GM18498 (cell line): ENCODE results near the gene SH3TC1.

ENCODE experiments used
- ATAC-seq: cut with Tn5 transposase; IDR thresholded peaks from one replicate; pipeline ENCODE4 v1.9.1; 2021; ENCODE audit warnings: mild to moderate bottlenecking, moderate library complexity; ENCODE audit not compliant: unreplicated experiment

The SH3TC1 gene

GRCh38 chr4:8198906-8199593 is at the start of gene SH3TC1:
SH3TC1 (plus strand) TSS chr4:8199290; CDS start chr4:8205195, 5,905 bp downstream.
- ATAC-seq, result peak; percentile 85

- no peak for ATAC-seq
These were observed 49.4 kb upstream of the SH3TC1 start for GRCh38 chr4:8149664-8150063.

GRCh38 chr4:8150152-8151090 is 48.7 kb upstream of the SH3TC1 start:
- no peak for ATAC-seq

- ATAC-seq, result no peak
These were observed 47.9 kb upstream of the SH3TC1 start for GRCh38 chr4:8151165-8151650.

GRCh38 chr4:8152090-8152864 is 46.8 kb upstream of the SH3TC1 start:
- no peak for ATAC-seq

GRCh38 chr4:8152865-8153257 is 46.2 kb upstream of the SH3TC1 start:
- ATAC-seq, result no peak

- no peak for ATAC-seq
These were observed 45.6 kb upstream of the SH3TC1 start for GRCh38 chr4:8153441-8153840.

- no peak for ATAC-seq
These were observed 44.0 kb upstream of the SH3TC1 start for GRCh38 chr4:8155048-8155447.

- ATAC-seq, result no peak
These were observed 43.2 kb upstream of the SH3TC1 start for GRCh38 chr4:8155660-8156421.

GRCh38 chr4:8156617-8157016 is 42.5 kb upstream of the SH3TC1 start:
- no peak for ATAC-seq

- no peak for ATAC-seq
These were observed 41.6 kb upstream of the SH3TC1 start for GRCh38 chr4:8157496-8157895.

GRCh38 chr4:8157944-8158709 is 41.0 kb upstream of the SH3TC1 start:
- ATAC-seq, result peak; percentile 1

- peak; percentile 98 for ATAC-seq
These were observed 40.2 kb upstream of the SH3TC1 start, which contains the start of gene ABLIM2 for GRCh38 chr4:8158710-8159536. ABLIM2 (minus strand) TSS chr4:8158813; CDS start chr4:8158689, 124 bp downstream.

GRCh38 chr4:8159537-8160232 is 39.4 kb upstream of the SH3TC1 start:
- no peak for ATAC-seq

GRCh38 chr4:8160233-8160560 is 38.9 kb upstream of the SH3TC1 start:
- no peak for ATAC-seq

GRCh38 chr4:8160572-8160971 is 38.5 kb upstream of the SH3TC1 start:
- no peak for ATAC-seq

GRCh38 chr4:8162625-8163024 is 36.5 kb upstream of the SH3TC1 start:
- no peak for ATAC-seq

- ATAC-seq, result no peak
These were observed 36.1 kb upstream of the SH3TC1 start for GRCh38 chr4:8163026-8163425.
